Posterior vena cava (tissue), 2 donors: Measurements from ENCODE around the gene ACSS3. TPM values are rescaled to one million over a fixed set of nuclear protein-coding genes. Genes with fewer than 3 reads are reported as not detected.
A peak's percentile ranks its signal among the peaks of the same experiment; 100 is the strongest.
"Not testable (repeated sequence)": the region's sequence is repeated elsewhere in the genome, so short reads cannot be mapped to it uniquely, and the experiment has no call there.

Experiments used
- DNase-seq: peaks from one replicate; pipeline ENCODE4 v3.0.0-alpha.2; 2020; ENCODE audit warnings: low spot score
- intact Hi-C, 2 donors: fragments of 100-400 bp; cut with DNase I; formaldehyde crosslinking; loops; one replicate each; pipeline versions ENCODE4 v1.14.1 to v1.14.2; 2022 to 2023
- total RNA-seq, 2 donors: library from RNA; stranded (reverse); fragmentation: NEBNext Ultra II Directional; extraction: Animal tissue kit (Norgen Biotek cat#: 25700); gene quantifications; one replicate each; pipeline ENCODE4 v1.2.1, GENCODE V29; 2021
- donor health status: DM: yes; HTN: yes; CAD: no.
- donor health status: DM: yes; HTN: yes; CAD: no.

The ACSS3 gene
- total RNA-seq, 2 donors from 2014 or later, result 12.1 to 13.5 TPM

DNA sequence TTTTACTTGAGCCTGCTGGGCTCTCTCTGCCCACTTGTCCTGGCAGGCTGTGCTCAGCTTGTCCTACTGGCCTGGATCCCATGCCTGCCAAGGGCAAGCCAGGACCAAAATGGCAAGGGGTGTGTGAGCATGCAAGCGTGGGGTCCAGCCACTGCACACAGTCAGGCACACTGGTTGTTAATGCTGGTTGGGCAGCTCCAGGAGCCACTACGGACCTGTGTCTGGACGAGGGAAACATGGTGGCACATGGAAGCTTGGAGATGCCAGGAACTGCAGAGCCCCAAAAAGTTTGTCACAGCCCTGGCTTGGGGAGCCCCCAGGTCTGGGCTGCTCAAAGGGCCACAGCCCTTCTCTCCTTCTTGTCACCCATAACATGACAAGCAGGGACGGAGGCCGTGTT, 83.8 kb downstream of the ACSS3 start:
- intact Hi-C loops, result no loop called here
- peak; percentile 56 for DNase-seq

DNA sequence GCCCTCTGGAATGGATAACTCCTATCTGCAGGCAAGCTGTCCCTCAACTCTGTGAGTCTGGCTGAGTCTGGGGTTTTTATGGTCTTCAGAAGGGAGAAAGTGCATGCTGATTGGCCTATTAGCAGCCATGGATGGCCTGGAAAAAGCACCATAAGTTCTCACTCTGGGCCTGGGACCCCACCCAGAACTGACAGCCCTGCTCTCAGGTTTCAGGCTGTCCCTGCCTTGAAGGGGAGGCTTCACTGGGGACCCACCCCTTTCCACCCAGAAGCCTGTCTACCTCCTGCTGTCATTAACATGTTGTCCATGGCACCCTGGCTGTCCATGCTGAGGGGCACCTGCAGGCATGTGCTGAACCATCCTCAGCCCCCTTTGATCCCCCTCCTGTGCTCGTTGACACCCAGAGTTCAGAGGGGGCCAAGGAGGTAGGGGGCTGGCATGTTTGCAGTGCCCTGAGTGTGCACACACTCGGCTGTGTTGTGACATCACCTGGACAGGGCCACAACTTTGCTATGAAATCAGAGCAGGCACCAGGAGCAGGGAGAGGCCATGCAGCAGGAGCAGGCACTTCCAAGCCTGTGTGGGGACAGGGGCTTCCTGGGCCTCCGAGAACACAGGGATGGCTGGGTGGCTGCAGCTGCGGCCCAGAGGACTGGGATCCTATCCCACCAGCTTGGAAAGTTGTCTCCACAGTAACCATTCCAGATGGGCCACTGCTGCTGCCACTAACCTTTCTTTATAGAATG, 84.7 kb downstream of the ACSS3 start:
- DNase-seq, result peak; percentile 68
- intact Hi-C loops, result no loop called here

DNA sequence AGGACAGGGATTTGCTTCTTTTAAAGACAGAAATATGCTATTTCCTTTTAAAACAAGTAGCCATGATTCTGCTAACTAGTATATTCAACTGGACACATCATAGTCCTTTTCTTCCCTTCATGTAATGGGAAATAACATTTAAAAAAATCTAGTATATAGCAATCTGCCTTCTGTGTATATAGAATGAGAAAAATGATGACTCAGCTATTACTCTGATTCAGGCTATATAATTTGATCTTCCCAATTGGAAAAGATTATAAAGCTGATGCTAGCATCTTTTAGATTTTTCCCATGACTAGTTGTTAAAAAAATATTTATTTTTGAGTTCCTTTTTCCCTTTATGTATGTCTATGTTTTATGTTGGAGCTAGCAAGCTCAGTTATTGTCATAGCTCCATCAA, 86.9 kb downstream of the ACSS3 start:
- DNase-seq, result no peak
- intact Hi-C loops, result no loop called here

DNA sequence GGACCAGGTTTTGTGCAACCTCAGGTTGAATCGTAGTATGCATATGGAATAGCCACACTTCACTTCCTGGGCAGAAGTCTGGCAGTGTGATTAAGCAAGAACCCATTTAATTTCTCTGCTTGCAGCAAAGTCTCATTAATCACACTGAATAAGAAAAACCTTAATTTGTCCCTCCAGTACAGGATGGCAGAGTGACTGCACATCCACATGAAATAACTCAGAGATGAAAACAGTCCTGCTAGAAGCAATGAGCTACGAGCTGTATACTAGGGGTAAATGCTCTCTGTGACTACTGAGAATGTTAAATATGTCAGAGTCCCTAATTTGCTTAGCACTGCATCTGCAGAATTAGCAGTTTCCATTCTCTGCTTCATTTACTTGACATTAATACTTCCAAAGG, 88.9 kb downstream of the ACSS3 start:
- DNase-seq, result no peak
- intact Hi-C loops, result no loop called here

DNA sequence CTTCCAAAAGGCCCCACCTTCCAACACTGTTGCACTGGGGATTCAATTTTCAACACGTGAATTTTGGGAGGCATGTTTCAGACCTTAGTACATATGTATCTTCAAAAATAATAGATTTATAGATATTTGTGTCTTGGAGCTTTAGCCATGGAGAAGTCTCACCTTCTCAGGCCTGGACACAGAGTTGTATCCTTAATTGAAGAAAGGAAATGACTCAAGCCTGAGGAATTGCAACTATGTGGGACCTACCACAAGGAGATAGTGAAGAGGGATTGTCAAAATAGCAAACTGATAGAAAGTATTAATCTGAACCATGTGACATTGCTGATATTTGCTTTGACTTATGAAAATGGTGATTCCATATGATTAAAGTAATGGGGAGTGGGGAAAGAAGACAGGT, 89.8 kb downstream of the ACSS3 start:
- DNase-seq, result no peak
- intact Hi-C loops, result no loop called here

DNA sequence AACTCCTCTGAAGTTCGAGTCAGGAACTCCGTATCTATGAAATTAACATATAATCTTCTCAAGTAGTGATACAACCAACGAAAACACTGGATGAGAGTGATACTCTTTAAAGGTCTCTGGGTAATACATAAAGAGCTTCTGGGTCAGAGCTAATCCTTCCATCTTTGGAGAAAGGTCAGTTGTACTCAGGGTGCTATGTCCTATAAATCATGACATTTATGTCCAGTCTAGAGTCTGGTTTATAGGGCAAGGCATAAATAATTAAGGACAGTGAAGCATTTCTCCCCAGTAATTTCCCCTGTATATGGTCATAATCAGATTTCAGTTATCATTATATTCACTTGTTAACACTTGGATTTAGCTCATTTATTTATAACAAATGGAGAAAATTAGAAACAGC, 90.6 kb downstream of the ACSS3 start:
- no peak for DNase-seq
- intact Hi-C loops, result no loop called here

DNA sequence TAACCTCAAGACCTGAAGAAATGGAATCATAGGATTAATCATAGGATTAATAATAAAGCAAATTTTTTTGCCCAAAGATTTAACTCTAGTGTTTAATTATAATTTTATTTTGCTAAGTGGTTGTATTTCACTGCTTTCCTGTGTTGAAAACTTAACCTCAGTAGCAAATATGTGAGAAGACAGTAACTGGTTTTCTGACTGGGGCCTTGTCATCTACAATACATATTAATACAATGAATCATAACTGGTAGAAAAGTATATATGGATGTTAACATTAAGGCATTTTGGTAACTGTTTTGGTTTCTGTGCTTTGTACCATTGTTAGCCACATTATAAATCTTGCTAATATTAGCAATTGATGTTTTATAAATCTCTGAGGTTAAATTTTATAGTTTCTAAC, 92.2 kb downstream of the ACSS3 start:
- intact Hi-C loops, result no loop called here
- no peak for DNase-seq

DNA sequence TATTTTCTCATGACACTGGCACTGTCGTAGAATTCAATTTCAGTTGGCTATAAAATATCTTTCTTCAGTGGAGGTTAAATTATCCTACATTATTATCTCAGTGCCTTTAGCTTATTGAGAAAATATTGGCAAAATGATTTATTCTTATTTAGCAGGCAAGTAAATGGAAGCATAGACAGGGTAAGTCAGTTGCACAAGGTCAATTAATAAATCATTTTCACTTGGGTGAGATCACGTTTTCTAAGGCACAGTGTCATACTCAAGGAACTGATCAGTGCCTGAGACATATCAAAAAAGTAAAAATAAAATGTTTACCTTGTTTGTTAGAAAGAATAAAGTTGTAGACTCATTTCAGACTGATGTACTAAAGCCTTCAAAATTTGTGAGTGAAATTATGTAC, 95.0 kb downstream of the ACSS3 start:
- intact Hi-C loops, result no loop called here
- no peak for DNase-seq

DNA sequence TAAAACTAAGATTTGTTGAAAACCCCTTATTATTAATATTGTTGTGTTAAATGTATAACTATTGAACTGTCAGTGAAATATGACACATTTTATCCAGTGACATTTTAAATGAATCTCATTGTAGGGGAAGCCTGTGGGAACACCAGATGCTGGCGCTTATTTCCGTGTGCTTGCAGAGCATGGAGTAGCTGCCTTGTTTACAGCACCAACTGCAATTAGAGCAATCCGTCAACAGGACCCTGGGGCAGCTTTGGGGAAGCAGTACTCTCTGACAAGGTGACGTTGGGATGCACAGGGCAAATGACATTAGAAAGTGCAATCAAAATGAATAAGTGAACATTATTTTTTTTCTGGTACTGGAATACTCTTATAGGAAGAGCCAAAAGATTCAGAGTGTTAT, 96.8 kb downstream of the ACSS3 start:
- intact Hi-C loops, result no loop called here
- DNase-seq, result no peak

DNA sequence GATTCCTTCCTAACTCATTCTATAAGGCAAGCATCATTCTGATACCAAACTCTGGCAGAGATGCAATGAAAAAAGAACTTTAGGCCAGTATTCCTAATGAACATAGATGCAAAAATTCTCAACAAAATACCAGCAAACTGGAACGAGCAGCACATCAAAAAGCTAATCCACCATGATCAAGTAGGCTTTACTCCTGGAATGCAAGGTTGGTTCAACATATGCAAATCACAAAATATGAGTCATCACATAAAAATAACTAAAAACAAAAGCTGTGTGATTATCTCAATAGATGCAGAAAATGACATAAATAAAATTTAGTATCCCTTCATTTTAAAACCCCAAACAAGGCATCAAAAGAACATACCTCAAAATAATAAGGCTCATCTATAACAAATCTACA, 98.9 kb downstream of the ACSS3 start:
- intact Hi-C loops, result no loop called here
- no peak for DNase-seq

DNA sequence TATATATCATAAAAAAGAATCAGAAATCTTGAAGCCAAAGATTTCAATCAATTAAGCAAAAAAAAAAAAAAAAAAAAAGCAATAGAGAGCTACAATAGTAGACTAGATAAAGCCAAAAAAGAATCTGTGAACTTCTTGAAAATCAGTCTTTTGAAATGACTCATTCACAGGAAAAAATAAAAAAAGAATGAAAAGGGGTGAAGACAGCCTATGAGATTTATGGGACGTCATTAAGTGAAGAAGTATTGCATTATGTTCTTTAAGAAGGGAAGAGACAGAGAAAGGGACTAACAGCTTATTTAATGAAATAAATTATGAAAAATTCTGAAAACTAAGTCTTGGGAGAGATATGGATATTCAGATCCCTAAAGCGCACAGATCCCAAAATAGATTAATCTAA, 103.8 kb downstream of the ACSS3 start:
- intact Hi-C loops, result no loop called here

DNA sequence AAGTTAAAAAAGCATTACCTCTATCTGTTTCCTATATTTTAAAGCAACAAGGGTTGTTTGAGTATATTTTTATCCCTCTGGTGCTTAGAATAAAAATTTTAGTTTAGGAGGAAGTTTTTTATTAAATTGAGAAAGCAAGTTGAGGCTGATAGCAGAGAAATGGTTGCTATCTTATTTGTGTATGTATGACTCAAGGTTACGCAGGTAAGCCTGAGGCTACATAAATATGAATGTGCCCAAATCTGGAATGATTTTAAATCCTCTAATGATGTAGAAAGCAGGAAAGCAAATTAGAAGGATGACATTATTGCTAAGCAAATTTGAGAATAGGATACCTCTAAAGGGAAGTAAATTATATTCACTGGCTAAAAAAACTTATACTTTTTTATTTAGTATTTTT, 109.8 kb downstream of the ACSS3 start:
- intact Hi-C loops, result no loop called here
- DNase-seq, result no peak

More for the DNA sequence above, 103.8 kb downstream of the ACSS3 start:
- no peak for DNase-seq

DNA sequence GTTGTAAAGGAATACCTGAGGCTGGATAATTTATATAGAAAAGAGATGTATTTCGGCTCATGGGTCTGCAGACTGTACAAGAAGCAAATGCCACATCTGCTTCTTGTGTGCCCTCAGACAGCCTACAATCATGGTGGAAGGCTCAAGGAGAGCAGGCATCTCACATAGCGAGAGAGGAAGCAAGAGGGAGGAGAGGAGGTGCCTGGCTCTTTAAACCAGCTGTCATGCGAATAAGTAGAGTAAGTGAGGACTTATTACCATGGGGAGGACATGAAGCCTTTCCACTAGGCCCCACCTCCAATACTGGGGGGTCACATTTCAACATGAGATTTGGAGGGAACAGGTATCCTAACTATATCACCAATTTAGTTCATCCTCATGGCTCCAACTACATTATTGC, 118.7 kb downstream of the ACSS3 start:
- intact Hi-C loops, result no loop called here
- no peak for DNase-seq

DNA sequence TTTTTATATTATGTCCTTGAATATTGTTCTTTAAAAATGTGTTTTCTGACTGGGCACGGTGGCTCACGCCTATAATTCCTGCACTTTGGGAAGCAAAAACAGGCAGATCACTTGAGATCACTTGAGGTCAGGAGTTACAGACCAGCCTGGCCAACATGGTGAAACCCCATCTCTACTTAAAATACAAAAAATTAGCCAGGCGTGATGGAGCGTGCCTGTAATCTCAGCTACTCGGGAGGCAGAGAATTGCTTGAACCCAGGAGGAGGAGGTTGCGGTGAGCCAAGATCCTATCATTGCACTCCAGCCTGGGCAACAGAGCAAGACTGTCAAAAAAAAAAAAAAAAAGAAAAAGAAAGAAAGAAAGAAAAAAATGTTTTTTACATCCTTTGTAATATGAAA, 122.7 kb downstream of the ACSS3 start:
- intact Hi-C loops, DNase-seq: not testable (repeated sequence)

DNA sequence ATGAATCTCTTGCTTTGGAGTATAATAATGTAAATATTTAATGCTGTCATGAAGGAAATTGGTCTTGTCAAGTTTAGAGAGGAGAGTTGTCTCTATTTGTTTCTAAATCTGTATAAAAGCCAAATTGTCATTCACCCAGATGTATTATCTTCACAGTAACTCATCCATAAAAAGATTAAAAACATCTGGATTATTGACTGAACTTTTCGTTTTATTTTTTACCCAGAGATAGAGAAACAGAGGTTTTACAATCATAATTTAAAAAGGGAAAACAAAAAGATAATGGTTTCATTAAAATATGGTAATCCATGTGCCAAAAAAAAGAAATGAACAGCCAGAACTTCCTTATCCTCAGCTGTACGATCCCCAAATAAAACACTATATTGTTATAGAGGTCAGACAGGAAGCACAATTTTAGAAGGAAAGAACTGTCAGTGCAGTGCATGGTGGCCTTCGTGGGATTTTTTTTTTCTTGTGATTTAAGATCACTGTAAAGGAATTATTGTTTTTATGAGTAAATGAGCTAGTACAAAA, 125.9 kb downstream of the ACSS3 start:
- DNase-seq, result no peak
- intact Hi-C loops, result no loop called here

DNA sequence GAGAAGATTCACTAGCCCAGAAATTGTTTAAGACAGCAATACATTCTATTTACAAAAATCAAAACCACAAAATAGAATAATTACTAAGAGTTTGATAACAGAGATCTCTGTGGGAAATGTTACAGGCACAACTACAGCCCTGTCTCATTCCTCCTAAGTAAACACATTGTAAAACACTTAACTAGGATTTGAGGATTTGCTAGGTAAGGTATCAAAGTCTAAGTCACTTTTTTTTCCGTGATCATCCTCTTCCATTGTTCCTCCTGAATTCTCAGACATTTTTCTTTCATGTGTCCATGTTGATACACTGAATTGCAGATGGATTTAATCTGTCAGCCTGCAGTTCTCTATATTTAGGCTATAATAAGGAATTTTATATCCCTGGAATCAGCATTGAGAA, 127.5 kb downstream of the ACSS3 start:
- intact Hi-C loops, result no loop called here
- no peak for DNase-seq

DNA sequence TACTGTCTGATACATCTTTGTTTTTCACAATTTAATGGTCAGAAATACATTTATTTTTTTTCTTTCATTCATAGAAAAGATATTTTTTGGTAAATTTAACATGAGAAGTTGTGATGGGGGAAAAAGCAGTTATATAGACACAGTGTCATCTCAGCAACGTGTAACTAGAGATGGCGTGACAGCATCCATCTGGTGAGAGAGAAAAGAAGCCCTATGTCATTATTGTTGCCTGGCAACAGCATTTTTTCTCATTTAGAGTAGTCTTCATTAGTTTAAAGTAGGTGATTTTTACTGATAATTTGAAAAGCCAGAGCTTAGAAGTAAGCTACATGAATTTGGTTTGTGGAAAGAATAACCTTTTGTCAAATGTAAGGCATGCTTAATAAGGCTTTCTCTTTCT, 128.6 kb downstream of the ACSS3 start:
- no peak for DNase-seq
- intact Hi-C loops, result no loop called here

DNA sequence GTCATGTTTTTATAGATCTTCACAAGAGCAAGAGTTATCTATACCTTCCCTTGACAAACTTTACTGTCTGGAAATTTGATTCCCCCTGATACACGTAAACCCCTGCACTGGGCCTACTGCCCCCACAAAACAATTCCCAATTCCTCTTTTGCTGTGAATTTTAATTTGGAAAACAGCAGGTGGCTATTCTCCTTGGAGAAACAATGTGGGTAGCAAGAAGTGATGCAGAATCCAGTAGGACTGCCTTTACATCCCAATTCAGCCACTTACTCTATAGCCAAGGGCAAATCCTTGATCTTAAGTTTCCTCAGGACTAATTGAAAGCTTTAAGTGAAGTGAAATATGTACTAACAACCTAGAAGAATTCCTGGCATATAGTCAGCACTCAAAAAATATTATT, 129.3 kb downstream of the ACSS3 start:
- intact Hi-C loops, result no loop called here
- no peak for DNase-seq

DNA sequence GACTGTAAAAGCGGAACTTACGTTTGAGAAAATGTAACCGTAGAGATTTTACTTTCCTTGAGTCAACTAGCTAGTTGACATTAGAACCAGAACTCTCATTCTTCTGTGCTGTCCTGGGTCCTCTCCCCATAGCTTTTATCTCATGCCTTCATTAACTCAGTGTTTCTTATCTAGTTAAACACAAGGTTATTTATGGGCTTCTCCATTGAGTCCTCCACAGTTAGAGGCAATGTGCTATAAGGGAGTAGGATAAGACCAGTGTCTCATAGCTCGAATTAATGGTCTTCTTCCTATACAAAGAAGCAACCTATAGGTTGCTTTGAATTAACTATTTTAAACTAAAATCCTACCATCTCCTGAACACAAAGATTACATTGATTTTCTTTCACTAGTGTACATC, 129.8 kb downstream of the ACSS3 start:
- DNase-seq, result no peak
- intact Hi-C loops, result no loop called here

DNA sequence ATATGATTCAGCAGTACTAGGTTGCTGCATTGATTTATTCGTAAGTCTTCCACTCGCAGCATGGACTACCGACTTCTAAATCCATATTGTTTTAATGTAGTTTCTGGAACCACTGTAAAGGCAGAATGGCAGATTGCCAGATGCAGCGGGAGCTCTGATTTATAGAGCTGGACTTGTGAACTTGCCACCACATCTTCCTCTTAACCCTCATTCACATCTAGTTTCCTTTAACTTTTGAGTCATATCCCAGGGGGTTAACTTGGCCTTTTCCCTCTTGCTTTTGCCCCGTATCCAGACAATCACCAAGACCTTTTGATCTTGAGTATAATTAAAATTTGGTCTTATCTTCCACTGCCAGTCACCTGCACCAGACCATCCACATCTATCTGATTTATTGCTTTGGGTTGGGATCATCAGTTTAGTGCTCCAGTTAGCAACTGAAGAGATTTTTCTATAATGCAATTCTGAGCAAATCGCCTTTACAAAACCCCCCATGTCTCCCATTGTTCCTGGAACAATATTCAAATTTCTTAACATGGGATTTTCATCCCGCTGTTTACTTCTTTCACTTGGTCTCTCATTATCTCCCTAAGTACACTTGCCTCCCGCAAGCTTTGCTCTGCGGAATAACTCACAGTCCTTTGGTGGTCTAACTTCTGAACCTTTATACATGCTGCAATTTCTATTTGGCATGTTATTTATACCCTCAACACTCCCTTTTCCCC, 130.5 kb downstream of the ACSS3 start:
- intact Hi-C loops, result no loop called here
- DNase-seq, result no peak

DNA sequence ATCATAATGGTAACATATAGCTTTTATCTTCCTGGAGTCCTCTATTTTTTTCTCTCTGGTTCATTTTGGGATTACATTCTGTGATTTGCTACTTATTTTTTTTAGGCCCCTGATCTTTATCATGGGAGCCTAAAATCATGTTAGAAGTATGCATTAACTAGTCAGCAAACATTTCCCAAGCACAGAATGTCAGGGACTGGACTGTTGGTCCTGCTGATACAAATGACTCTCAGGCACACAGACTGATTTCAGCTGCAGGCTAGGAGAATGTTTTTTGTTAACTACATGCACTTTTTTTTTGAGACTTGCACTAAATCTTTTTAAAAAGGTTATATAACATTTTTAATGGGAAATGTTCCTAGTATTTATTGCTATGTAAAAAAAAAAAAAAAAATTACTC, 131.1 kb downstream of the ACSS3 start:
- intact Hi-C loops, result no loop called here
- no peak for DNase-seq
